ENCODE measurements around the gene TYW1. TPM values are rescaled to one million over a fixed set of nuclear protein-coding genes. Genes with fewer than 3 reads are reported as not detected.
"Not testable (repeated sequence)": the region's sequence is repeated elsewhere in the genome, so short reads cannot be mapped to it uniquely, and the experiment has no call there.

Gene TYW1
- total and polyA plus RNA-seq, 2 donors: 13.7 to 23.6 TPM

DNA sequence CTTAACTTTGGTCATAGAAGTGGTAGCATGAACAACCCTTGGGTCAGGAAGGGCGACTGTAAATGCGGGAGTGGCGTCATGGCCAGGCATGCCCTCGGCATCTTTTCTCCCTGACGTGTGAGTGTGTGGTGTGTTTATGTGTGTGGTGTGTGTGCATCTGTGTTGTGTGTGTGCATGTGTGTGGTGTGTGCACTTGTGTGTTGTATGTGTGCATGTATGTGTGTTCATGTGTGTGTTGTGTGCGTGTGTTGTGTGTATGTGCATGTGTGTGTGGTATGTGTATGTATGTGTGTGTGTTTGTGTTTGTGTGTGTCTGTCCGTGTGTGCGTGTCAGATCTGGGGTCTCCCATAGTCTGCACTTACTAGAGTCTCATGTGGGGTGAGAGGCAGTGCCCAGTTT is 192.5 kb downstream of the TYW1 start:
- WGBS: 97% methylated on average over 8 of the region's 8 CpGs

DNA sequence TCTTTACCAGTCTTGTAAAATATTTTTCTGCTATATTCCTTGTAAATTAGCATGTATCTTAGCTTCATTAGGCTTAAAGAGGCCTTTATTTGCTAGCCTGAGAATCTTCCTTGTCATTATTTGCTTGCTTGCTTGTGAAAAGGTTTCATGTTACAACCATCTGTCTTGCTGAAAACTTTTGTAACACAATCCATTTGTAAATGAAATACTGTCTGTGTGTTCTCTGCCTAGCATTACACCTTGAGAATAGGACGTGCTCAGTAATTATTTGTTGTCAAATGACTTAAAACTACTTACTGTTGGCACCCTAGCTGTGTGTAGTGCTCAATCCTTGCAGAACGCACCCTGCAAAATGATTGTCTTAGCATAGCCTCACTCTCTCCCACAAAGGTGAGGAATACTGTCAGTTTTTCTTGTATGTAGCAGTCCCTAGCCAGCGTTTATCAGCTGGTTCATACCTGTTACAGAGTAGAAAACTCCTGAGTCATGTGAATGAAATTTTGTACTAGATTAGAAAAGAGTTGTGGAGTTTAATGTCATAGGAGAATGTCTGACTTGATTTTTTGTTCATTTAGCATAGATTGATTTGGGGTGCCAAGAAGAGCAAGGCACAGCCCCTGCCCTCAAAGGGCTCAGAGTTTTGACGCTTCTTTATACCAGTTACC is 193.3 kb downstream of the TYW1 start:
- 51% methylated on average over 4 of the region's 4 CpGs for WGBS
- not testable (repeated sequence) for H3K4me3 ChIP-seq (ENCODE audit: low read depth, low read length); DNase-seq (ENCODE audit: extremely low spot score); H3K36me3 ChIP-seq (ENCODE audit: insufficient read depth); H3K27ac ChIP-seq (ENCODE audit: low read depth); H3K4me1 ChIP-seq (ENCODE audit: insufficient read depth)

More for the DNA sequence above, 192.5 kb downstream of the TYW1 start:
- H3K36me3 ChIP-seq (ENCODE audit: insufficient read depth); DNase-seq (ENCODE audit: extremely low spot score); H3K27ac ChIP-seq (ENCODE audit: low read depth); H3K4me3 ChIP-seq (ENCODE audit: low read depth, low read length); H3K4me1 ChIP-seq (ENCODE audit: insufficient read depth): not testable (repeated sequence)

DNA sequence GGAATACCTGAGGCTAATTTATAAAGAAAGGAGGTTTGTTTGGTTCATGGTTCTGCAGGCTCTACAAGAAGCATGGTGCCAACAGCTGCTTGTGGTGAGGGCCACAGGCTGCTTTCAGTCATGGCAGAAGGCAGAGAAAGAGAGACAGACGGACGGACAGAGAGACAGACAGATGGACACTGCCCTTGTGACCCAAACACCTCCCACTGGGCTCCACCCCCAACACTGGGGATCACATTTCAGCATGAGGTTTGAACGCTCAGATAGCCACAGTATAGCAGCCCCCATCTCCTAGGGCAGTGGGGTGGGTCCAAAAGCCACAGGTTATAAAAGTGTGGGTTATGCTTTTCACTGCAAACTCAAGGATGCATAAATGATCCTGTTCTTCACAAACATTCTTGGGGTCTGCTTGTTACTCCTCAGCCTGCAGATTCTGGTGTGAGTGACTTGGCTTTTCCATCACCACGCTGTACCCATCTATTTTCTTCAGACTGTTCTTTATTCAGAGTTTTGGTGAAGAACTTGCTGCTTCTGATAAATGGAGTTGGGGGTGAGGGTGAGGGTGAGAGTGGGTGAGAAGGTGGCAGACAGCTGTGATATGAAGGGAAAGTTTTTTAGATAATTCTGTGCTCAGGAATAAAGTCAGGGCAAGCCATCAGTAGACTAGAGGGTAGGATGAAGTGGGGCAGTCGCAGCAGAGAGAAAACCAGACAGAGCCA is 194.5 kb downstream of the TYW1 start:
- not testable (repeated sequence) for H3K27ac ChIP-seq (ENCODE audit: low read depth); H3K4me1 ChIP-seq (ENCODE audit: insufficient read depth); H3K4me3 ChIP-seq (ENCODE audit: low read depth, low read length); H3K36me3 ChIP-seq (ENCODE audit: insufficient read depth); DNase-seq (ENCODE audit: extremely low spot score)
- 97% methylated on average over 4 of the region's 5 CpGs for WGBS

DNA sequence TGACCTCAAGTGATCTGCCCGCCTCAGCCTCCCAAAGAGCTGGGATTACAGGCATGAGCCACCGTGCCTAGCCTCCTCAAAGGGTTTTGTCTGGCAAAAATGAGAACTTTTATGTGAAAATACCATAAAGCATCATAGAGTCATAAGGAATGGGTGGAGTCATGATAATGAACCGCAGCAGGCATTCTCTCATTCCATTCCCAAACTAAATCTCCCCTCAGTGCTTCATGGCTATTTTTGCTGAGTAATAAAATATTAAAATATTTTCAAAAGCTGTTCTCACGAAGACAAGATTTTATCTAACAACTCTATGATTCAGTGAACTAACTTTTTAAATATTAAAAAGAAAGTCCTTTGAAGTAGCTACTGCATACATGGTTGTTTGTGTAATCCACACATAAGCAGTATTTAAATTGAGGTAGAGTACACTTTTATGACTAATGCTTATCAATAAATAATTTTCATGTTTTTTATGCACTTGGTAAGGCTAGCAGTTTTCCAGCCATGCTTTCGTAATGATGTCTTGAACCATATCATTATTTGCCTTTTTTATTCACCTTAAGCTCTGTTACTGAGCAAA is 195.6 kb downstream of the TYW1 start:
- not testable (repeated sequence) for H3K4me3 ChIP-seq (ENCODE audit: low read depth, low read length); H3K36me3 ChIP-seq (ENCODE audit: insufficient read depth); H3K27ac ChIP-seq (ENCODE audit: low read depth); DNase-seq (ENCODE audit: extremely low spot score); H3K4me1 ChIP-seq (ENCODE audit: insufficient read depth)
- WGBS: 58% methylated on average over 5 of the region's 5 CpGs

DNA sequence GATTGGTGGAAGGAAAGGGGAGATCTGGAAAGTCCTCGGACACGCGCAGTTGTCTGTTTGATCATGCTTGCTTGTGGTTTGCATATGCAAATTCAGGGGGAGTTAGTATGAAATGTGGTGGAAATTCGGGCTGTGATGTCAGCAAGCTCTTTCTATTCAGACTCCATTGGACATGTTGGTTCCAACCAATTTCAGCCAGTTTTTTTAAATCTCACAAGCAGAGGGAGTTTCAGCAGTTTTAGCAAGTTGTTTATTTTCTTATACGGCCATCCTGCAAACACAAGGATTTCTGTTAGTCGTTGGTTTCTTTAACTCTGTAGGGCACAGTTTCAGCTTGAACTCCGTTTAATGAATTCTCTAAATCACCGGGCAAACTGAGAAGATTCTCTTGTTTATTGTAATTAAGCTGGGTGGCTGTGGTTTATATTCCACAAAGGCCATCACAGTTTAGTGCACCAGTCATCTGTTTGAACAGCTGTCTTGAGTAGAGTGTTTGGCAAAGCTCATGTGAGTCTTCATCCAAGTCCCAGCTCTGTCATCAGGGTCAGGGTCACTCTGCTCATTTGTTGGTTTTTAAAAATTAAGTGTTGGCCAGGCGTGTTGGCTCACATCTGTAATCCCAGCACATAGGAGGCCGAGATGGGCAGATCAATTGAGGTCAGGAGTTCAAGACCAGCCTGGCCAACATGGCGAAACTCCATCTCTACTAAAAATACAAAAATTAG is 196.4 kb downstream of the TYW1 start:
- H3K4me1 ChIP-seq (ENCODE audit: insufficient read depth); H3K27ac ChIP-seq (ENCODE audit: low read depth); H3K36me3 ChIP-seq (ENCODE audit: insufficient read depth); H3K4me3 ChIP-seq (ENCODE audit: low read depth, low read length): not testable (repeated sequence)
- DNase-seq (ENCODE audit: extremely low spot score): peak; percentile 10
- 30% methylated on average over 11 of the region's 11 CpGs for WGBS

DNA sequence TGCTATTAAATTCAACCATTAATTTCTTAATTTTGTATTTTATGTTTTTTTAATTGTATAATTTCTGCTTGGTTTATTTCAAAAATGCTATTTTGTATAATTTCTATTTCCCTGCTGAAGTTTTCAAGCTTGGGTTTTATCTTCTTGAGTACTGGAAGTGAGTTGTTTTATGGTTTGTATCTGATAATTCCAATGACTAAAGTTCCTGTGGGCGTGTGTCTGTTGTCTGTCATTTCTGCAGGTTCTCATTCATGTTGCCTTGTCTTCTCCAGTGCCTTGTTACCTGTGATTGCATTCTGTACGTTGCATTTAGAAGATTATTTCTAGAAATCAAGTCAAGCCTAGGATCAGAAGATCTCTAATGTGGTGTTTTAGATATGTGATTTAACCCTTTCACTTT is 199.5 kb downstream of the TYW1 start:
- H3K36me3 ChIP-seq (ENCODE audit: insufficient read depth): not testable (repeated sequence)
- 90% methylated on average over 2 of the region's 2 CpGs for WGBS

DNA sequence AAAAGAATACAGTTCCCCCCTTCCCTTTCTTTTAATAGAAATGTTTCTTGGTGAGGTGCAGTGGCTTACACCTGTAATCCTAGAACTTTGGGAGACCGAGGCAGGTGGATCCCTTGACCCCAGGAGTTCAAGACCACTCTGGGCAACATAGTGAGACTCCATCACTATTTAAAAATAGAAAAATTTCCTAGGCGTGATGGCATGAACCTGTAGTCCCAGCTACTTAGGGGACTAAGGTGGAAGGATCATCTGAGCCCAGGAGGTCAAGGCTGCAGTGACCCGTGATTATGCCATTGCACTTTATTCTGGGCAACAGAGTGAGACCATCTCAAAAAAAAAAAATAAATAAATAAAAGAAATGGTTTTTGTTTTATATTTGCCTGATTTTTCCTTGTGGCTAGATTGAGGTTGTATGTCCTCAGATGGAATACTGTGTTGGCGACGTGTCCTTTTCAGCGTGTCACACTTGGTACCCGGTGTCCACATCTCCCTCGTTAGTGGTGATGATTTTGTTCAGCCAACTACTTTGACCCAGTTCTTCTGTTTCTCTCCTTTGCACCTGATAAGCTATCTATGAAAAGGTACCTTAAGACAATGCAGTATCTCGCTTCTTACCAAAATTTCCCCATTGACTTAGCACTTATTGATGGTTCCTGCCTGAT is 202.4 kb downstream of the TYW1 start:
- not testable (repeated sequence) for H3K4me3 ChIP-seq (ENCODE audit: low read depth, low read length); H3K36me3 ChIP-seq (ENCODE audit: insufficient read depth); H3K27ac ChIP-seq (ENCODE audit: low read depth); H3K4me1 ChIP-seq (ENCODE audit: insufficient read depth); DNase-seq (ENCODE audit: extremely low spot score)
- WGBS: 95% methylated on average over 8 of the region's 9 CpGs

More for the DNA sequence above, 199.5 kb downstream of the TYW1 start:
- not testable (repeated sequence) for H3K27ac ChIP-seq (ENCODE audit: low read depth); H3K4me1 ChIP-seq (ENCODE audit: insufficient read depth); DNase-seq (ENCODE audit: extremely low spot score); H3K4me3 ChIP-seq (ENCODE audit: low read depth, low read length)

DNA sequence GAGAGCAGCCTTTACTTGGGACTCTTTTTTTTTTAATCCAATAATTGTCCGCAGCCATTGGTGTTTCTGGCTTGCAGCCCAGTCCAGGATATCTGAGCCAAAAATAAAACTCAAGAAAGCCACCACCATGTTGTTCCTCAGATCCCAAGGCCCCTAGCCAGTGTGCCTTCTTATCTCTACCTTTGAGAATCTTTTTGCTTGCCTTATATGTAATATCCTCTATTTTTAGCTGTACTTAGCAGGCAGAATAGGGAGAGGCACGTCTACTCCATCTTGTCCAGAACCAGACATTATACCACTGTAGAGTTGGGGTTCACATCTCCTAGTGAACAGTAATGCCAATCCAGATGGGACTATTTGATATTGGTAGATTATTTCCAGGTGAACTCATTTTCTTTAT is 209.1 kb downstream of the TYW1 start:
- 51% methylated on average over 2 of the region's 2 CpGs for WGBS
- H3K4me1 ChIP-seq (ENCODE audit: insufficient read depth); H3K27ac ChIP-seq (ENCODE audit: low read depth); H3K36me3 ChIP-seq (ENCODE audit: insufficient read depth); DNase-seq (ENCODE audit: extremely low spot score); H3K4me3 ChIP-seq (ENCODE audit: low read depth, low read length): not testable (repeated sequence)

DNA sequence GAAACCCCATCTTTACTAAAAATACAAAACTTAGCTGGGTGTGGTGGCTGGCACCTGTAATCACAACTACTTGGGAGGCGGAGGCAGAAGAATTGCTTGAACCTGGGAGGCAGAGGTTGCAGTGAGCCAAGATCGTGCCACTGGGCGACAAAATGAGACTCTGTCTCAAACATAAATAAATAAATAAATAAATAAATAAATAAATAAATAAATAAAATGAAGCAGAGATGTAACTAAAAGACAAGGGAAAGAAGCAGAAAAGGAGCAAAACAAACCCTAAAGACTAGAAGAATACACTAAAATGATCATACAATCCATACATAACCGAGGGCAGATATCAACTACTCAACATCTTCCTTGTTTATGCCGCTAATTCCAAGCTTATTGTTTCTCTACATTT is 209.8 kb downstream of the TYW1 start:
- Histone ChIP-seq H3K4me3 (ENCODE audit: low read depth, low read length) (no peak overlapping the region), H3K36me3 (ENCODE audit: insufficient read depth) (no peaks in the 10 kb centered on the region), H3K4me1 (ENCODE audit: insufficient read depth) (no peaks in the 10 kb centered on the region), H3K27ac (ENCODE audit: low read depth) (no peak overlapping the region)
- no peak for DNase-seq (ENCODE audit: extremely low spot score)
- WGBS: 98% methylated on average over 5 of the region's 5 CpGs

DNA sequence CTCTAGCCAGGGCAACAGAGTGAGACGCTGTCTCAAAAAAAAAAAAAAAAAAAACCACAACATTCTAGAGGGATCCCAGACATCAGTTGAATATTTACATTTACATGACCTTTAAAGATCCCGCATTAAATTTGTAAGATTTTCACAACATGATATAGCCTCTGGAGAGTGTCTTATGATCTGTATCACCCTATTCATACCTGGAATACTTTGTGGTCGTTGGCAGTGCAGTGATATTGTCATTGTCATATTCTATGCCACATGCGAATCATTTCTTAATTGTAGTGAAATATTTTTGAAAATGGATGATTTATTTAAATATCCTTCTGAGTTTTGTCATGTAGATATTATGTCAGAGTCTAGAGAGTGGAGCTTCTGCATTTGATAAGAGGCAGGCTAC is 212.0 kb downstream of the TYW1 start:
- not testable (repeated sequence) for H3K4me3 ChIP-seq (ENCODE audit: low read depth, low read length); H3K36me3 ChIP-seq (ENCODE audit: insufficient read depth); DNase-seq (ENCODE audit: extremely low spot score); H3K27ac ChIP-seq (ENCODE audit: low read depth); H3K4me1 ChIP-seq (ENCODE audit: insufficient read depth)
- WGBS: 78% methylated on average over 4 of the region's 4 CpGs

DNA sequence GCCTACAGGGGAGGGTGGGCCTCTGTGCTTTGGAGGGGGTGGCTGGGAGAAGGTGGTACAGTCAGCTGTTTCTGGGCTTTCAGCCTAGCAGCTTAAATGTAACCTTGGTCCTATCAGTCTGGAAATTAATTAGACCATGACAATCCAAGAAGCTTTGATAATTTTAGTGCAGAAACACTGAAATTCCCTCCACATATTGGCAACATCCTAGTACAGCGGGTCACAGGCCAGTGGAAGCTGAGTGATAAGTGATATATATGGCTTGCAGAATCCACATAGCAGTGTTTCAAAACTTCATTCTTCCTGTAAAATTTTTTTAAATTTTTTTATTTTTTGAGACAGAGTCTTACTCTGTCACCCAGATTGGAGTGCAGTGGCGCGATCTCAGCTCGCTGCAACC is 212.6 kb downstream of the TYW1 start:
- DNase-seq (ENCODE audit: extremely low spot score): no peak
- Histone ChIP-seq H3K27ac (ENCODE audit: low read depth) (no peak overlapping the region), H3K36me3 (ENCODE audit: insufficient read depth) (no peaks in the 10 kb centered on the region), H3K4me1 (ENCODE audit: insufficient read depth) (no peaks in the 10 kb centered on the region), H3K4me3 (ENCODE audit: low read depth, low read length) (no peak overlapping the region)
- WGBS: 93% methylated on average over 4 of the region's 4 CpGs

DNA sequence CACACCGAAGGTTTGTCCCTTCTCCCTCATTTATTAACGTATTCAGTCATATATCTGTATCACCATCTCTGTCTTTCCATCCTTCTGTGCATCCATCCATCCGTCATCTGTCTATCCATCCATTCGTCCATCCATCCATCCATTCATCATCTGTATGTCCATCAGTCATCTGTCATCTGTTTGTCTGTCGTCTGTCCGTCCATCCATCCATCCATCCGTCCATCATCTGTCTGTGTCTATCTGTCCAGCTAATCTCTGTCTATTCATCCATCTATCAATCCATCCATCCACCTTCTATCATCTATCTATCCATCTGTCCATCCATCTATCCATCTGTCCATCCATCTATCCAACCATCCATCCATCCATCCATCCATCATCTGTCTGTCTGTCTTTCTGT is 213.9 kb downstream of the TYW1 start:
- no peak for DNase-seq (ENCODE audit: extremely low spot score)
- 96% methylated on average over 7 of the region's 7 CpGs for WGBS
- no peaks in the 10 kb centered on the region for H3K36me3 ChIP-seq (ENCODE audit: insufficient read depth)
- no peak overlapping the region for H3K27ac ChIP-seq (ENCODE audit: low read depth)
- H3K4me1 ChIP-seq (ENCODE audit: insufficient read depth): no peaks in the 10 kb centered on the region
- H3K4me3 ChIP-seq (ENCODE audit: low read depth, low read length): no peak overlapping the region

DNA sequence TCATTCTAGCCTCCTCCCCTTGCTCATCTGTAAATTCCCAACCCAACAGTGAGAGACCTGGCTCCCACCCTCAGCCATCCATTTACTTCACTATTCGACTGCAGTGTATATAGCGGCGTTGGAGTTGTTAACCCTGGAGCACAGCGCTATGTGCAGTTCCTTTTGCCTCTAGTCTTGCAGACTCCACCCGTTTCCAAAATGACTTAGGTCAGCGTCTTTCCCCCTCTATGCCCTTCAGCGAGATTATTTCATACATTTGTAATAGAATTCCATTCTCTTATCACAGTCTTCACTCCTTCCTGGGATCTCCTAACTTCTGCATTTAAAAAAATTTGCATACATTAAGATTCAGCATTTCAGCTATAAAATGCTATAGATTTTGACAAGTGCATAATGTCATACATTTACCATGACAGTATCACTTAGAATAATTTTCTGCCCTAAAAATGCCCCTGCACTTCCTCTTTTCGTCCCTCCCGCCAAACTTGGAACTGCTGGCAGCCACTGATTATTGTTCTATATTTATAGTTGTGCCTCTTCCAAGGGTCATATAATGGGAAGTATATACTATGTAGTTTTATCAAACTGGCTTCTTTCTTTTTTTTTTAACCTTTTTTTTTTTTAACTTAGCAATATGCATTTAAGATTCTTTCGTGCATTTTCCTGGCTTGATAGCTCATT is 215.2 kb downstream of the TYW1 start:
- not testable (repeated sequence) for DNase-seq (ENCODE audit: extremely low spot score); H3K4me3 ChIP-seq (ENCODE audit: low read depth, low read length); H3K27ac ChIP-seq (ENCODE audit: low read depth); H3K4me1 ChIP-seq (ENCODE audit: insufficient read depth); H3K36me3 ChIP-seq (ENCODE audit: insufficient read depth)
- WGBS: 86% methylated on average over 10 of the region's 10 CpGs

Measured in urinary bladder (tissue), 4 donors.